NCI-H345 (cell line): Measurements from ENCODE around the gene IFITM2.
A peak's percentile ranks its signal among the peaks of the same experiment; 100 is the strongest.
"Not testable (repeated sequence)": the region's sequence is repeated elsewhere in the genome, so short reads cannot be mapped to it uniquely, and the experiment has no call there.

Source experiments
- DNase-seq: peaks from one replicate; lab custom pipeline; 2025; lab: John Stamatoyannopoulos, UW

IFITM2 gene

DNA sequence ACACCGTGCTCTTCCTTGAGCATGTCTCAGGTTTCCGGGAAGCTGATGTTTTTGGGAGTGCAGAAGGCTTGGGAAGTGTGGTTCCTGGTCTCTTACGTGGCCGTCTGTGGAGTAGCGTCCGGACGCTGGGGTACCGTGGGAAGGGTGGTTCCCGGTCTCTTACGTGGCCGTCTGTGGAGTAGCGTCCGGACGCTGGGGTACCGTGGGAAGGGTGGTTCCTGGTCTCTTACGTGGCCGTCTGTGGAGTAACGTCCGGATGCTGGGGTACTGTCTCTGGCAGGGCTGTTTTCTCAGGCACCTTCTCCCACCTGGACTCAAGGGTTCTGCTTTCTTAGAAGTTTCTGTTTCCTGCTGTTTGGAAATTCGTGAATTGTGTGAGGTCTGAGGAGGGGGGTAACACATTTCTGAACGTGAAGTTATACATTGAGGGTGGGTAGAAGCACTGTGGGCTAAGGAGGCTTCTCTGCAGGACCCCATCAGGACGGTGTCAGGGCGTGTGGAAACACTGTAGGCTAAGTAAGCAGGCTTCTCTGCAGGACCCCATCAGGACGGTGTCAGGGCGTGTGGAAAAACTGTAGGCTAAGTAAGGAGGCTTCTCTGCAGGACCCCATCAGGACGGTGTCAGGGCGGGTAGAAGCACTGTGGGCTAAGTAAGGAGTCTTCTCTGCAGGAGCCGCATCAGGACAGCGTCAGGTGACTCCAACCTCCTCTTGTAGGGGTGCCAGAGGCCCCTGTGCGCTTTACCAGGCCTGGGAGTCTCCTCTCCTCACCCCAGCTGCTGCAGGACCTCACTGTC is 18.4 kb downstream of the IFITM2 start:
- DNase-seq: no peak

DNA sequence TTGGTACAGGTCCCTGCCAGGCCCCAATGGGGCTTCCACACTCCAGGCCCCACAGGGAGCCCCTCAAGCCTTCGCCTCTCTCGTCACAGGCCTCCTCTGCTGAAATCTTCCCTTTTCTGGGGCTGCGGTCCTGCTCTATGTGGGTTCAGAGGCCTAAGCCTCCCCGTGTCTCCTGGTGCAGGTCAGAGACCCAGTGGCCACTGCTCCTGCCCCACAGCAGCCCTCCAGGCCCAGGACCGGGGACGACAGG is 18.9 kb downstream of the IFITM2 start:
- DNase-seq: no peak

DNA sequence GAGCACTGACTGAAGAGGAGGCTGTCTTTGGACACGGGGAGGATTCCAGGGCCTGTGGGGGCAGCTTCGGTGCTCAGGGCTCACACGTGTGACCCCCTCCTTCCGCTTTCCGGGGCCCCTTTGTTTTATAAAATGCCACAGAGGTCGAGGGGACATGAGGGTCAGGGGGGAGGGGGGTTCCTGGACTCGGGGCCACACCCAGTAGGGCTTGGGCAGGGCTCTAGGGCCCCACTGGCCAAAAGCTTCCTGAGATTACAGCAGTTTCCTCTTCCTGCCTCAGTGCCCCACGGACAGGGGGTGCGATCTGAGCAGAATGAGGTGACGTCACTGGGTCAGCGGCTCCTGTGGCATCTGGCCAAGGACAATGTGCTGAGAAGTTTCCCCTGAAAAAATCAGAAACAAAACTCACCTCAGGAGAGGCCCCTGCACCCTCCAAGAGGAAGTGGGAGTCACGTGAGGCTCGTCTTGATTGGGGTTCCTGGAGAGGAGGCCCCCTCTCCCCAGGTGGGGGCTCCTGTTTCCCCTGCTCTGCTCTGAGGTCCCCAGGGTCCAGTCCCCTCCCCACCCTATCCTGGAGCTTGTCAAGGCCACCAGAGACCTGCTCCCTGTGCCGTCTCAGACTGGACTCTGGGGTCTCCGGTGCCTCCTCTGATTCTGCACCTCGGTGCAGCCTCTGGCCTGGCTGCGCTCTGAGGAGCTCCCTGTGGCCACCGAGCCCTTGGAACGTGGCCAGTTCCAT is 19.4 kb downstream of the IFITM2 start:
- DNase-seq: no peak

DNA sequence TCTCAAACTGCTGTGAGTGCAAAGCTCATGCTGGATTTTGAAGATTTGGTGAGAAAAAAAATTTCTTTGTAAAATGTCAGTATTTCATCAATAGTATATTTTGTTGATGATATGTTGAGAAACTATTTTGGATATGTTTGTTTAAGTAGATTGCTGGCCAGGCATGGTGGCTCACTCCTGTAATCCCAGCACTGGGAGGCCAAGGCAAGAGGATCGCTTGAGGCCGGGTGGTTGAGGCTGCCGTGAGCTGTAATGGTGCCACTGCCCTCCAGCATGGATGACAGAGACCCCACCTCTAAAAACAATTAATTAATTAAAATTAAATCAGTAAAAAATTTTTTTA is 19.9 kb downstream of the IFITM2 start:
- DNase-seq: no peak

DNA sequence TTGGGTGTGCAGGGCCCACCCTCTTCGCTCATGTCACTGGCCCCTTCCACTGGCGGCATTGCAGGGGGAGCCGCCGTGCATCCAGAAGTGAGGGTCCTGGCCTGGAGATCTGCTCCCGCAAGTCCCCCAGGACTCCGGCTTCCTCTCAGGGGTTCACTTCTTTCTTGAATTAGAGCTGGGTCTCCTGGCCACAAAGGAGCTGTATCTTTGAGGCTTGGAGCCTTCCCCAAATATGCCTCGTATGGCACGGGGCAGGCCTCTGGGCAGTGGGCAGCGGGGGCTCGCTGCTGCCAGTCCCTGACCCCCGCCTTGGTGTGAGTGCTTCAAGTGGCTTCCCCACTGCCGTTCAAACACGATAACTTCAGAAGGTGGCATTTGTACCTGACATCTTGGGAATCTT is 20.4 kb downstream of the IFITM2 start:
- no peak for DNase-seq

DNA sequence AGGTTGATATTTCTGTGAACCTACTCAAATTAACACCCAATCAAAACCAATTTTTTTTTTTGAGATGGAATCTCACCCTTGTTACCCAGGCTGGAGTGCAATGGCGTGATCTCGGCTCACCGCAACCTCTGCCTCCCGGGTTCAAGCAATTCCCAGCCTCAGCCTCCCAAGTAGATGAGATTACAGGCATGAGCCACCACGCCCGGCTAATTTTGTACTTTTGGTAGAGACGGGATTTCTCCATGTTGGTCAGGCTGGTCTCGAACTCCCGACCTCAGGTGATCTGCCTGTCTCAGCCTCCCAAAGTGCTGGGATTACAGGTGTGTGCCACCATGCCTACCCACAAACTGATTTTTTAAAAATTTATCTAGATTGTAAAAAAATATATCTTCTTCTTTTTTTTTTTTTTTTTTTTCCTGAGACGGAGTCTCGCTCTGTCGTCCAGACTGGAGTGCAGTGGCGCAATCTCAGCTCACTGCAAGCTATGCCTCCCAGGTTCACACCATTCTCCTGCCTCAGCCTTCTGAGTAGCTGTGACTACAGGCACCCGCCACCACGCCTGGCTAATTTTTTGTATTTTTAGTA is 21.0 kb downstream of the IFITM2 start:
- not testable (repeated sequence) for DNase-seq

DNA sequence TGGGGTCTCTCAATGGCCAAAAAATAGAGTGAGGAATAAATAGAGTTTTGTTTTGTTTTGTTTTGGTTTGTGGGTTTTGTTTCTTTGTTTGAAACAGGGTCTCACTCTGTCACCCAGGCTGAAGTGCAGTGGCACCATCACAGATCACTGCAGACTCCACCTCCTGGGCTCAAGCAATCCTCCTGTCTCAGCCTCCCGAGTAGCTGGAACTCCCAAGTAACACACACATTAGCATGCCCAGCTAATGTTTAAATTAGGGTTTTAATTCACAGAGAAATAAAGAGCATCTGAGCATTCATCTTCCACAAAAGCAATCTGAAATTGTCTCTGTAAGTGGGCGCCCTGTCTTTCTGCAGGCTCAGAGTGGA is 22.3 kb downstream of the IFITM2 start:
- DNase-seq: no peak

DNA sequence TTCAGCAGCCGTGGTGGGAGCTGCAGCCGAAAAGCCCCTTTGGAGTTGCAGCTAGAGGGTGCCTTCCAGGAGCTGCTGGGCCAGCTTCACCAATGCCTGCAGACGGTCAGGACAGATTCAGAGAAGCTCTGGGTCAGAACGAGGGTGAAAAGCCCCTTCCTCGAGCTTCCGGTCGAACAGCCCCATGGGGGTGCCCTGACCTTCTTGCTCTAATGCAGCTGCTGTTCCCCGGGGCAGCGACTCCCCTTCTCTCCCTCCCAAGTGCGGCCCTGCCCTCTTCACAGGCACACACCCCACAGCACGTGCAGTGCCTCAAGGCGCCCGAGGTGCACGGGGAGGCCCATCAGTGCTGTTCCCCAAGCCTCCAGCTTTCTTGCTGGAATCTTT is 22.7 kb downstream of the IFITM2 start:
- DNase-seq: no peak

DNA sequence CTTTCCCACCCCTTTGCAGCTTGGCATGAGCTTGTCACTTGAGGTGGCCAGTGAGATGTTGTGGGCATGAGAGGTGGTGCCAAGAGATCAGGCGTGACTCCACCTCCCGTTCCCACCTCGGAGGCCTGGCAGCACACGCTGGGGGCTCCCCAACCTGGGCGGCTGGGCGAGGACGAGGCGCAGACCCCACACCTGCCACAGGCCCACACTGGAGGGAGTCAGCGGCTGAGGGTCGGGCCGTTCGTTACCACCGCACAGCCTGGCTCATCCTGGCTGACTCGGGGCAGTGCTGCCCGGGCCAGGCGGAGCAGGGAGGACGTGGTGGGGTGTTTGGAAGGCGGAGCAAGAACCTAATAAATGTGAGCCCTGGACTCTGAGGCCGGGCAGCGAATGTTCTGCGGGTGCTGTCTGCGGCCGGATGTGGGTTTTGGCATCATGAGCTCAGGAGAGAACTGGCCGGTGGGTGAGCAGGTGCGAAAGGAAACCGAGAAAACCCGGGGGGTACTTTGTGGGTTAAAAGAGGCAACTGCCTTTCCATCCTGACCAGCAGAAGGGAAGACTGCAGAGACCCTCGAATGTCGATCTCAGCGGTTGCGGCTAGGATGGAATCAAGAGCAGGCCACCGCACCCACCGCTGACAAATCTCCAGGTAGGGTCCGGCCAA is 23.2 kb downstream of the IFITM2 start:
- DNase-seq: no peak

DNA sequence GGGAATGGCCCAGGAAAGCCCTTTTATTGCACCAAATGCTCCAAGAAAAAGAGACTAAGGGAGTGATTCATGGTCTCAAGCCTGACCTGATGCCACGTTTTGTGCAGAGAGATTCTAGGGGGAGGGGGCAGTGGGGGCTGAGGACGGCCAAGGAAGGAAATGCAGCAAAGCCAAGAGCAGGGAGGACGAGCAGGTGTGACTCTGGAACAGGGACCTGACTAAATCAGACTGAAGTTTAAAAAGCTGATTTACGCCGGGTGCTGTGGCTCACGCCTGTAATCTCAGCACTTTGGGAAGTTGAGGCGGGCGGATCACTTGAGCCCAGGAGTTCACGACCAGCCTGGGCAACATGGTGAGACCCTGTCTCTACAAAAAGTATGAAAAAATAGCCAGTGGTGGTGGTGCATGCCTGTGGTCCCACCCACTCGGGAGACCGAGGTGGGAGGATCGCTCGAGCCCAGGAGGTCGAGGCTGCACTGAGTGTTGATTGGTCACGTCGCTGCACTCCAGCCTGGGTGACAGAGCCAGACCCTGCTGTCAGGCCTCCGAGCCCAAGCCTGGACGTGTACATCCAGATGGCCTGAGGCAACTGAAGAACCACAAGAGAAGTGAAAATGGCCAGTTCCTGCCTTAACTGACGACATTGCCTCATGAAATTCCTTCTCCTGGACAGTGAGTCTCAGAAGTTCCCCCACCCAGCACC is 23.9 kb downstream of the IFITM2 start:
- no peak for DNase-seq

DNA sequence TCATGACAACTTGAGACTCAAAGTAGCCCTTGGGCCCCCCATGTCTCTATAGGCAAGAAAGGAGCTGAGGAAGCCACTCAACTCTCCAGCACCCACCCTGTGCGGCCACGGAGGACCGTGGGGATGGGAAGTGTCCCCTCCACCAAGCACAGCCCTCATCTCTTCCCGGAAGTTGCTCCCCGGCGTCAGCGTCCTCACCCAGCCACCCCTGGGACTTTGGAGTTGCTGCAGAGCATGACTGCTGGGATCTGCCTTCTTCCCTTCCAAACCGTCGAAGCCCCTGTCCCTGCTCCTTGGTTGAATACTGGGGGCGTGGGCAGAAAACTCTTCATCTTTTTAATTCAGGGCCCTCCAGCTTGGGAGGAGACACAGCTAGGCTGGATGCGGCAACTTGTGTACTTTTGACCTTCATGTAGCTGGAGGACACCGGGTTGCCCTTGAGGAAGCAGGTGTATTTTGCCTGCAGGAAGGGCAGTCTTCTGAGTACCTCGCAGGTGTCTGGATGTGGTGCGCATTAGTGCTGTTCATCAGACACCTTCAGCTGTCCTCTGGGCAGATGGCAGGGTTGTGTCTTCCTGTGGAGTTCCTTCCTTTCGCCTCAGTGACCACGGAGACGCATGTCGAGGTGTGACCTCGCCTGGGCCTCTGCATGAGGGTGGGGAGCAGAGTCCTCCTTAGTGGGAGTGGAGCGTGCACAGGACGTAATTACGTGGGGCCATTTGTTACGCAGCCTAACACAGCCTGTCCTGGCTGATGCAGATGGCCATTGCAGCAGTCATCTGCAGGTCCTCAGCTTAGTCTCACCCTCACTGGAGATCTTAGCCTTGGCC is 25.2 kb downstream of the IFITM2 start:
- no peak for DNase-seq

DNA sequence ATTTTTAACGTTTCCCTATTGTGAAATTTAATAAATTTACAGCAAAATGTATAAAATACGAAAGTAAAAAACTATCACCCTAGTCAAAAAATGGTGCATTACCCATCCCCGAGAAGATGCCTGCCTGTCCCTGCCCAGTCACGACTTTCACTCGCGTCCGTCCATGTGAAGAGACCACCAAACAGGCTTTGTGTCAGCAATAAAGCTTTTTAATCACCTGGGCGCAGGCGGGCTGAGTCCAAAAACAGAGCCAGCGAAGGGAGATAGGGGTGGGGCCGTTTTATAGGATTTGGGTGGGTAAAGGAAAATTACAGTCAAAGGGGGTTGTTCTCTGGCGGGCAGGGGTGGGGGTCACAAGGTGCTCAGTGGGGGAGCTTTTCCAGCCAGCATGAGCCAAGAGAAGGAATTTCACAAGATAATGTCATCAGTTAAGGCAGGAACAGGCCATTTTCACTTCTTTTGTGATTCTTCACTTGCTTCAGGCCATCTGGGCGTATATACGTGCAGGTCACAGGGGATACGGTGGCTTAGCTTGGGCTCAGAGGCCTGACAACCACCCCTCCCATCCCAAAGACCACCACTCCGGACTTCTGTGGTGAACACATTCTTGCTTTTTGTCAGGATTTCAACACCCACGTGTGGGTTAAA is 26.1 kb downstream of the IFITM2 start:
- not testable (repeated sequence) for DNase-seq

DNA sequence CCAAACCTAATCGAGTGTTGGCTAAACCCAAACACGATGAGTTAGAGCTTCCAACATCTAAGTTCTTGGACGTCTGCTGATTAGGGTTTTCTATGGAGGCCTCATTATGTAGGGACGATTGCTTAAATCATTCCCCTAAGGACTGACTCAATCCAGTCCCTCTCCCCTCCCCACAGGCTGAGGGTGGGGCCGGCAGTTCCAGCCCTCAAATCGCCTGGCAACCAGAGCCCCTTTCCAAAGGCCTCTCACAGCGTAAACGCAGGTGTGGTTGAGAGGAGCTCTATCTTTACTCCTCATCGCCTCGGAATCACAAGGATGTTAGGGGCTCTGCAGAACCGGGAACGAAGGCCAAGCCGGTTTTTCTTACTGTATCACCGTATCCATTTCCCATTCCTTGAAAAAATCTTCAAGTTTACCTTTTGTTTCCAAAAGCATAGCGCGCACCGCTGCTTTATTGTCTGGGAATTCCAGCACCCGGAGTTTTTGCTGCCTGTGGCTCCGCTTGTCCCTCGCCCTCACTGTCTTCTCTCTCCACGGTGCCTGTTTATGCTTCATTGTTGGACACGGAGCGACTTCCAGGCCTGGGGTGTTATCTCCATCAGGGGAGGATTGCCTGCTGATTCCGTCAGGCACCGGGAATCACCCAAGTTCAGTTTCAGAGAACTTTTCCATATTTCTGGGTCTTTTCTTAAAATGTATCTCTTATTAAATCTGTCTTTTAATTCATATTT is 26.8 kb downstream of the IFITM2 start:
- peak; percentile 7 for DNase-seq

DNA sequence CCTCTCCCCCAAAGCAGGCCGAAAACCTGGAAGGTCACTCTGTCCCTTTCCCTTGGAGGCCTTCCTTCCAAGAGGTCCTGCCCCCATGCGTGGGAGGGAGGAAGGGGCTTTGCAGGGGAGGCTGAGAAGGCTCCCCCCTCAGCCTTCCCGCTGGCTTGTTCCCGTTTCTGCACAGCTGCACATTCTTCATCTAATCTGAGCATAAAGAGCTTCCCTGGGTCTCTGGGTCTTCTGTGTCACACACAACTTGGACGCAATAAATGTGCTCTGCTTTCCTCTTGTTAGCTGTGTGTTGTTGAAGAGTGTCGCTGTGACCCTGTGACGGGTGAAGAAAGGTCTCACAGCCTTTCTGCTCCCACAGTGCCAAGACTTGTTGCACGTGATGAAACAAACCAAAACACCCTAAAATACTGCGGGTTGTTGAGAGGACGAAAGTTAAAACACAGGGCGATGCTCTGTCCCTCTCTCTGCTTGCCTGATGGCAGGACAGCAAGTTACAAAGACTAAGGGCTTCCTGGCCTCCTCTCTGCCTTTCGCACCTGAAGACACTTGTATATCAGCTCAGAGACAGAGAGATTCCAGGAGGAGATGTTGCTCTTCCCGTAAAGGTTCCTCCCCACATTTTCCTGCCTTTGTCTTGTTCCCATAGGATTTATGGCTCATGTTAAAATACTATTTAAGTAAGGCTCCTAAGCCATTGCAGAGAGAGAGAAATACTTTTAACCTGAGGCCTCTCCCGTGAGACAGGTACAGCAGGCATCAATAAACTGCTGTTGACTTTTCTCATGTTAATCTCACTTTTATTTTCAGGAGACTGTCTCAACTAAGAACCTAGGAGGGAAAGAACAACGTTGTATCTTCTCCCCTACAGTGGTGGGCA is 28.4 kb downstream of the IFITM2 start:
- DNase-seq: no peak

DNA sequence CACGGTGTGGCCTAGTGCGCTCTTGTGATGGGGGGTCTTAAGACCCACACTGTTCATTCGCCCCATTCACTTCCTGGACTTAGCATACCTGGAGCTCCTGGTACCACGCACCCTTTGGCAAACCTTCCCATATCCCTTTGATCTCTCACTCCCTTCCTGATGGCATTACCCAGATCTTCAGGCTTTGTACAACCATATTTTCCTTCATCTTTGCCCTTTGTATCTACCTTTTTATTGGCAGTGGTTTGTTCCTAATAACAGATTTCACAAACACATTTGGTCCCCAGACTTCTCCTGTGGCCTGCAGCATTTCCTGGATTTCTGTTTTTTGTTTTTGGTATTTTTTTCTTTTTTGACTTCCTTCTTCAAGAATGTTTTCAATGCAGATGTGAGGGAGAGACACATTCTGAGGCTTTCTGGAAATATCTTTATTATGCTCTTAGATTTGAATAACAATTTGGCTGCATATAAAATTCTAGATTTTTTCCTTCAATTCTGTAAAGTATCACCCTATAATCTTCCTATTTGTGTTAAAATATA is 29.1 kb downstream of the IFITM2 start:
- no peak for DNase-seq

DNA sequence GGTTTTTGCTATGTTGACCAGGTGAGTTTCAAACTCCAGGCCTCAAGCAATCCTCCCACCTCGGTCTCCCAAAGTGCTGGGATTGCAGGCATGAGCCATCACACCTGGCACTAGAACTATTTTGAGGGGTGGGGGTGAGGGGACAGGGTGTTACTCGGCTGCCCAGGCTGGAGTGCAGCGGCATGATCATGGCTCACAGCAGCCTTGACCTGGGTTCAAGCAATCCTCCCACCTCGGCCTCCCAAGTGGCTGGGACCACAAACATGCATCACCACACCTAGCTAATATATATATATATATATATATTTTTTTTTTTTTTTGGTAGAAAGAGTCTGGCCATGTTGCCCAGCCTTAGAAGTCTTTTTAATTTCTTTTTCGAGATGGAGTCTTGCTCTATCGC is 30.1 kb downstream of the IFITM2 start:
- no peak for DNase-seq

DNA sequence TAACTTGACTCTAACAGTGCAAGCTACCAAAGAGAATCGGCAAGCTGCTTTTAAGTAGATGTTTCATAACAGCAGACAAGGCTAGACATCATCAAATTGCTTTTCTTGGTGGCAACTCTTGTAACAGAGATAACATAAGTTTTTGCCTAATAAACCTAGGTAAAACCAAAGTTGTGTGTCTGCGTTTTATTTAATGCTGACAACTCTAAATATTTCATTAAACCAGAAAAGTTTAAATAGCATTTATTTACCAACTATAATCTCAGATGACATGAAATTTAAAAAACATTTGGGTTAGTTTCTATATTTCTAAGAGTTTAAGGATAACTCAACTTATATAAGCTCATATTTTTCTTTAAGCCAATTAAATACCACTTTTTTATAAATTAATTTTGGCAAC is 32.3 kb downstream of the IFITM2 start:
- DNase-seq: no peak

DNA sequence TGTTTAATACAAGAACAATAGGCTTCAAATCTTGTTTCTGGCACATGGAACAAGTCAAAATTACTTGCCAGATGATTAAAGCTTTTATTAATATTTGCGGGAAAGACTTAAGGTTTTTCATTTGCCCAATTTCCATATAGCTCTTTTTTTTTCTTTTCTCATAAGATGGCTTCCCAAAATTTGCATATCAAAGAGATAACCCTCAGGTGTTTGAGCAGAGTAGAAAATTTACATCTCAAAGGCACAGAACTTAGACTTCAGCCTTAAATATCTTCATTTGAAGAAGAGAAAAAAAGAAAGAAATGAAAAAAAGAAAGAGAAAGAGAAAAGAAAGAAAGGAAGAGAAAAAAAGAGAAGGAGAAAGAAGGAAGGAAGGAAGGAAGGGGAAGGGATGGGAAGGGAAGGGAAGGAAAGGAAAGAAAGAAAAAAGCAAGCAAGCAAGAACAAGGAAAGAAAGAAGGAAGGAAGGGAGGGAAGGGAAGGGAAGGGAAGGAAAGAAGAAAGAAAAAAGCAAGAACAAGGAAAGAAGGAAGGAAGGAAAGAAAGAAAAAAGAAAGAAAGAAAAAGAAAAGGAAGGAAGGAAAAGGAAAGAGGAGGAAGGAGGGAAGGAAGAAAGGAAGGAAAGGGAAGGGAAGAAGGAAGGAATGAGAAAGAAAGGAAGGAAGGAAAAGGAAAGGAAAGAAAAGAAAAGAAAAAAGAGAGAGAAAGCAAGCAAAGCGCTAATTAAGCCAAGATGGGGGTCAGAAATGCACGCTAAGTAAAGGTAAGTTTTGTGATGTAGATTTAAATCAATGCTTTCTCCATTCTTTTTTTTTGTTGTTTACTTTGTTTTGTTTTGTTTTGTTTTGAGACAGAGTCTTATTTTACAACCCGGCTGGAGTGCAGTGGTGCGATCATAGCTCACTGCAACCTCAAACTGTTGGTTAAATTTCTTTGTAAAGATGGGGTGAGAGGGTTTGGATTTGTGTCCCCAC is 33.2 kb downstream of the IFITM2 start:
- DNase-seq: no peak
